K562 (cell line): ENCODE measurements around the gene IL36RN. TPM values are rescaled to one million over a fixed set of nuclear protein-coding genes. Genes with fewer than 3 reads are reported as not detected.

Experiments used
- ATAC-seq: fragments of 200-7000 bp; cut with Tn5 transposase; 3 replicates; pipeline ENCODE4 v1.9.1; 2020; ENCODE audit warnings: moderate library complexity
- BruUV-seq: library from RNA; stranded (reverse); fragments of 400-500 nt; replicated peaks from 2 replicates; lab custom pipeline; 2021; lab: Mats Ljungman, UMichigan
- CTCF ChIA-PET: fragments of 300-600 bp; formaldehyde crosslinking; extraction: SDS; loops from one replicate; lab custom pipeline; 2021; ENCODE audit warnings: low intra/inter-chr PET ratio; lab: Yijun Ruan, JAX
- POLR2A ChIA-PET: fragments of 300-600, 350-650 bp; sonication (Branson Sonifier 250); formaldehyde crosslinking; extraction: SDS; loops from one replicate; lab custom pipeline; 2021; ENCODE audit warnings: antibody characterized with exemption, inconsistent platforms; lab: Yijun Ruan, JAX
- DNase-seq, 4 experiments: peaks; one replicate each; pipeline versions ENCODE4 v3.0.0 to v3.0.0-alpha.2; 2011 to 2018; ENCODE audit warnings: low spot score in 3 of 4, mixed read lengths in 3 of 4; ENCODE audit errors: extremely low read depth in 1 of 4
- FAIRE-seq: peaks from 2 replicates; lab custom pipeline; 2011; peaks lifted over from hg19 to GRCh38; lab: Jason Lieb, UNC
- H2AFZ ChIP-seq: 2 replicates; pipeline ENCODE4 v1.6.0; 2011; ENCODE audit warnings: low read depth, low read length, control low read depth, inconsistent platforms
- H3K27ac ChIP-seq: fragments of 200-600 bp; 3 replicates; pipeline ENCODE4 v1.8.0; 2011; ENCODE audit warnings: low read depth, mild to moderate bottlenecking, control low read depth, inconsistent platforms, low read length, moderate library complexity, mixed read lengths; ENCODE audit errors: extremely low read depth
- H3K27me3 ChIP-seq, 2 experiments: fragments of 300-600 bp in 1 of 2; 2 replicates in 1 of 2; 3 replicates in 1 of 2; pipeline versions ENCODE4 v1.6.0 to v1.8.0; 2011; ENCODE audit warnings: inconsistent platforms in 2 of 2, low read length in 2 of 2, mild to moderate bottlenecking in 1 of 2, mixed read lengths in 1 of 2, moderate library complexity in 1 of 2; ENCODE audit not compliant: control insufficient read depth in 2 of 2, insufficient read depth in 2 of 2
- H3K36me3 ChIP-seq: fragments of 300-600 bp; 3 replicates; pipeline ENCODE4 v1.8.0; 2011; ENCODE audit warnings: mild to moderate bottlenecking, low read length, inconsistent platforms; ENCODE audit not compliant: control insufficient read depth, insufficient read depth
- H3K4me1 ChIP-seq, 2 experiments: fragments of 200-600 bp in 1 of 2; replicated peaks in 1 of 2; 2 replicates in 1 of 2; 3 replicates in 1 of 2; pipeline versions ENCODE4 v1.5.1 to v1.8.0; 2011; ENCODE audit warnings: inconsistent platforms in 2 of 2, low read length in 2 of 2, mild to moderate bottlenecking in 1 of 2, mixed read lengths in 1 of 2, moderate library complexity in 1 of 2; ENCODE audit not compliant: control insufficient read depth in 2 of 2, insufficient read depth in 2 of 2
- H3K4me2 ChIP-seq: 2 replicates; pipeline ENCODE4 v1.6.1; 2011; ENCODE audit warnings: low read length, control low read depth, inconsistent platforms, mixed read lengths; ENCODE audit not compliant: insufficient read depth
- H3K4me3 ChIP-seq: fragments of 200-600 bp; sonication (generic), shearing (Covaris generic); 2 replicates; pipeline ENCODE4 v1.5.1; 2016; ENCODE audit warnings: control low read depth, inconsistent platforms
- H3K79me2 ChIP-seq: fragments of 200-600 bp; 3 replicates; pipeline ENCODE4 v1.8.0; 2011; ENCODE audit warnings: low read length, inconsistent platforms; ENCODE audit not compliant: control insufficient read depth, insufficient read depth
- H3K9ac ChIP-seq, 2 experiments: 2 replicates each; pipeline versions ENCODE4 v1.6.0 to v1.6.1; 2011; ENCODE audit warnings: low read depth in 2 of 2, low read length in 2 of 2, control low read depth in 1 of 2, inconsistent platforms in 1 of 2, mild to moderate bottlenecking in 1 of 2, mixed read lengths in 1 of 2; ENCODE audit not compliant: insufficient read depth in 1 of 2
- H3K9me1 ChIP-seq: one replicate; pipeline ENCODE4 v1.6.0; 2011; ENCODE audit warnings: inconsistent platforms, mild to moderate bottlenecking, low read length, moderate library complexity; ENCODE audit not compliant: control insufficient read depth, insufficient read depth
- H3K9me3 ChIP-seq: replicated peaks from 2 replicates; pipeline ENCODE4 v1.5.1; 2011; ENCODE audit warnings: low read depth, low read length, inconsistent platforms; ENCODE audit not compliant: control insufficient read depth, insufficient read depth
- H4K20me1 ChIP-seq: replicated peaks from 2 replicates; pipeline ENCODE4 v1.6.1; 2011; ENCODE audit warnings: low read length, inconsistent platforms, mixed read lengths; ENCODE audit not compliant: control insufficient read depth, insufficient read depth
- SNIP1 ChIP-seq: fragments of 450-650 bp; IDR thresholded peaks from 2 replicates; pipeline ENCODE4 v1.7.1; 2017; ENCODE audit warnings: low read depth, mild to moderate bottlenecking
- TEAD4 ChIP-seq, 2 experiments: sonication (generic) in 1 of 2; formaldehyde crosslinking in 1 of 2; IDR thresholded peaks; 2 replicates each; pipeline versions ENCODE4 v1.6.1 to v1.8.0; 2012 to 2022; ENCODE audit warnings: borderline replicate concordance in 1 of 2, inconsistent platforms in 1 of 2, low read length in 1 of 2, mild to moderate bottlenecking in 1 of 2, missing genetic modification reagents in 1 of 2
- ZNF436 ChIP-seq: fragments of 250-450, 450-650 bp; sonication (Bioruptor Pico); formaldehyde crosslinking; IDR thresholded peaks from 2 replicates; pipeline ENCODE4 v1.7.0; 2020; ENCODE audit warnings: mild to moderate bottlenecking
- ZNF79 ChIP-seq: fragments of 250-450 bp; sonication (Bioruptor Pico); IDR thresholded peaks from 2 replicates; pipeline ENCODE4 v1.4.0; 2020; ENCODE audit warnings: low read depth, mild to moderate bottlenecking, moderate library complexity
- WGBS: fragments of 100-300 bp; shearing (Covaris generic); methylation state at CpG from one replicate; pipeline ENCODE4 v1.1.6; 2016; ENCODE audit warnings: low coverage, mixed read lengths; ENCODE audit not compliant: insufficient coverage; ENCODE audit errors: missing lambda C conversion rate; 5-methylcytosine and 5-hydroxymethylcytosine counted together
- in situ Hi-C: fragments of 300-500 bp; cut with MboI; formaldehyde crosslinking; loops from 4 replicates; pipeline ENCODE4 v1.15.0; 2018; ENCODE audit warnings: inconsistent platforms, mixed read lengths
- intact Hi-C: fragments of 100-400 bp; cut with micrococcal nuclease; formaldehyde crosslinking; loops from 2 replicates; pipeline ENCODE4 v1.14.2; 2022
- polyA plus RNA-seq, 8 experiments: library from polyadenylated mRNA; depleted of rRNA in 4 of 8; stranded (reverse) in 5 of 8; unstranded in 3 of 8; fragments of >200 nt; fragmentation: Nextera tagmentation in 2 of 8; fragmentation: Illumina TruSeq in 1 of 8; extraction: Ambion mirVana in 2 of 8; extraction: Trizol in 1 of 8; gene quantifications; 2 replicates each; pipeline versions ENCODE4 v1.2.1 to v1.2.3, GENCODE V29; 2011 to 2014; ENCODE audit warnings: inconsistent platforms in 1 of 8, missing spikeins in 1 of 8
- total RNA-seq, 7 experiments: library from RNA; depleted of rRNA in 6 of 7; stranded (reverse); fragments of >200 nt in 6 of 7; fragmentation: Illumina TruSeq in 2 of 7; extraction: Trizol in 2 of 7; gene quantifications; 2 replicates each; pipeline versions ENCODE4 v1.2.1 to v1.2.3, GENCODE V29; 2011 to 2021; ENCODE audit warnings: low replicate concordance in 1 of 7

The IL36RN gene
- total and polyA plus RNA-seq, 9 of the 15 experiments (the other 6 are each of a cell fraction or from before 2014, with no cell fraction given), result not detected

DNA sequence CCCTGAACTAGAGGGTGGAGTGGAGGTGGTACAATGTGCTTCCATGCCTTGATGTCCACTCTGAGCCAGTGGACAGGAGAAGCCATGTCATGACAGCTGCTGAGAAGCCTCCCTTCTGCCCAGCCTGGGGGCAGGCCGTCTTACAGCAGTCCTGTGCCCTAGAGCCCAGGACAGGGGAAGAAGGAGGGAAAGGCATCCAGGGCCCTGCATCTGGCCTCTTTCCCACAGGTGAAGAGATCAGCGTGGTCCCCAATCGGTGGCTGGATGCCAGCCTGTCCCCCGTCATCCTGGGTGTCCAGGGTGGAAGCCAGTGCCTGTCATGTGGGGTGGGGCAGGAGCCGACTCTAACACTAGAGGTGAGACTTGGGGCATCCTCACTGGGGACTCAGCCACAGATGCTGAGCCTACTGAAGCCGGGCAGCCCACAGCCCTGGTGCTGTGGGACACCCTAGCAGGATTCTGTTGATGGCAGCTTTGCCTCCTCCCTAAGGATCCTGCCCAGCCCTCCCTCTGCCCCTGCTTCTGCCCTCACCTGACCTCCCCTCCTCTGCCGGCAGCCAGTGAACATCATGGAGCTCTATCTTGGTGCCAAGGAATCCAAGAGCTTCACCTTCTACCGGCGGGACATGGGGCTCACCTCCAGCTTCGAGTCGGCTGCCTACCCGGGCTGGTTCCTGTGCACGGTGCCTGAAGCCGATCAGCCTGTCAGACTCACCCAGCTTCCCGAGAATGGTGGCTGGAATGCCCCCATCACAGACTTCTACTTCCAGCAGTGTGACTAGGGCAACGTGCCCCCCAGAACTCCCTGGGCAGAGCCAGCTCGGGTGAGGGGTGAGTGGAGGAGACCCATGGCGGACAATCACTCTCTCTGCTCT, 3.1 kb downstream of the IL36RN start:
- FAIRE-seq (no peak), DNase-seq (no peak), ATAC-seq (no peak)
- no peaks in the 10 kb centered on the region for H3K4me1 ChIP-seq
- intact Hi-C loops, result no loop called here
- 2% methylated on average over 18 of the region's 18 CpGs for WGBS
- no TSS peak for BruUV-seq
- H3K4me3 ChIP-seq, result no peak overlapping the region
- peaks cover 0 to 22% of the 10 kb centered on the region in 2 experiments; a peak in 3 of 5 replicates for H3K27me3 ChIP-seq
- H3K4me2 ChIP-seq, result no peak overlapping the region
- CTCF ChIA-PET, result no interaction called here
- H2AFZ ChIP-seq, result no peak overlapping the region
- no peaks in the 10 kb centered on the region for H3K9me1 ChIP-seq
- no peak overlapping the region; a peak in 1 of 4 replicates for H3K9ac ChIP-seq
- POLR2A ChIA-PET, result interaction anchor here (0.5 to 0.9 kb wide), 3 partner anchors 28 to 889 kb away, joined by 3 to 5 read pairs (median 3); no protein-coding TSS in a partner anchor
- TF ChIP-seq ZNF436 (CRISPR knock-in tag), result no peak
- TF ChIP-seq SNIP1, result no peak
- TF ChIP-seq ZNF79 (CRISPR knock-in tag), result no peak
- TF ChIP-seq TEAD4 (IDR thresholded peaks at IDR 0.05; ENCODE audit: low read length), result no peak
- TF ChIP-seq TEAD4 (CRISPR knock-in tag; IDR thresholded peaks at IDR 0.05; ENCODE audit: borderline replicate concordance), result no peak
- TF ChIP-seq, all 486 proteins: peak for 0
- no peak overlapping the region for H3K27ac ChIP-seq
- H3K36me3 ChIP-seq, result no peaks in the 10 kb centered on the region
- in situ Hi-C loops, result no loop called here
- no peaks in the 10 kb centered on the region for H3K79me2 ChIP-seq
- H3K9me3 ChIP-seq, result no peaks in the 10 kb centered on the region
- H4K20me1 ChIP-seq, result no peaks in the 10 kb centered on the region
